GM21723 (cell line): ENCODE measurements around the gene MRPL58.

Source experiments
- ATAC-seq: cut with Tn5 transposase; IDR thresholded peaks from one replicate; pipeline ENCODE4 v1.9.1; 2021; ENCODE audit warnings: mild to moderate bottlenecking, moderate library complexity; ENCODE audit not compliant: unreplicated experiment

The MRPL58 gene

DNA sequence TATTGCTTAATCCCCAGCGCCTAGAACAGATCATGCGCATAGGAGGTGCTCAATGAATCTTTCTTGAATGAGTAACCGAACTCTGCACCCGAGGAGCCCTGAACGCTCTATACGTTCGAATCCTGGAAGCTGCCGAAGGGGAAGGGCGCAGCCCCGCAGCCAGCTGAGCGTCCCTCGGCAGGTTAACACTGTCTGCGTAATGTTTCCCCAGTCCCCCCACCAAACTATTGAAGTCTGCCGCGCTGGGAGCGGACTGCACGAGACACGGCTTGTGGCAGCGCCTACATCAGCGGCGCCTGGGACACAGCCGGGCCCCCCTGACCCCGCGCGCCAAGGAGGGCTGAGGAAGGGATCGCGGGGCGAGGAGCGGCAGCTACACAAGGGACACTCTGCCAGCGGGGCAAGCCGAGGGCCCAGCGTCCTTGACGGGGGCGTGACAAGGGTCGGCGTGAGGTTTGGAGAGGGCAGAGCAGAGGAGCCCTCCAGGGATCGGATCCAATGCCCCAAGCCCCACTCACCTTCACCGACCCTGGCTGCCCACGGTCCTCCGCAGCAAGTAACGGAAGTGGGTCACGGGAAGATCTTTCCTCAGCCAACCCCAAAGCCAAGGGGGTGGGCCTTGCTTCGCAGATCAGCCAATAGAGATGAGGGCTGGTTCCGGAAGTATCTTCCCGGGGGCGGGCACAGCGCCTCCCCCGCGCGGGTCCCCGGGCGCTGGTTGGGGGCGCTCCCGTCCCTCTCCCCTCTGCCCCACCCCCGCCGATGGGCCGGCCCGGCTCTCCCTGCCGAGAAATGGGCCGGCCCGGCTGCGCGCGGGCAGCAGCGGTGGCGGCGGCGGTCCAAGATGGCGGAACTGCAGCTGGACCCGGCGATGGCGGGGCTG lies 34.2 kb downstream of the MRPL58 start, which contains the start of the genes ATP5PD and KCTD2:
Gene ATP5PD, minus strand, starts transcription at position 563 of the 883 bp plus-strand sequence. CDS start 4,319 bp downstream, outside the sequence.
Gene KCTD2, plus strand, starts transcription at position 819 of the 883 bp plus-strand sequence. Its CDS starts 26 bp downstream, at position 845.
- ATAC-seq = peak; percentile 94

DNA sequence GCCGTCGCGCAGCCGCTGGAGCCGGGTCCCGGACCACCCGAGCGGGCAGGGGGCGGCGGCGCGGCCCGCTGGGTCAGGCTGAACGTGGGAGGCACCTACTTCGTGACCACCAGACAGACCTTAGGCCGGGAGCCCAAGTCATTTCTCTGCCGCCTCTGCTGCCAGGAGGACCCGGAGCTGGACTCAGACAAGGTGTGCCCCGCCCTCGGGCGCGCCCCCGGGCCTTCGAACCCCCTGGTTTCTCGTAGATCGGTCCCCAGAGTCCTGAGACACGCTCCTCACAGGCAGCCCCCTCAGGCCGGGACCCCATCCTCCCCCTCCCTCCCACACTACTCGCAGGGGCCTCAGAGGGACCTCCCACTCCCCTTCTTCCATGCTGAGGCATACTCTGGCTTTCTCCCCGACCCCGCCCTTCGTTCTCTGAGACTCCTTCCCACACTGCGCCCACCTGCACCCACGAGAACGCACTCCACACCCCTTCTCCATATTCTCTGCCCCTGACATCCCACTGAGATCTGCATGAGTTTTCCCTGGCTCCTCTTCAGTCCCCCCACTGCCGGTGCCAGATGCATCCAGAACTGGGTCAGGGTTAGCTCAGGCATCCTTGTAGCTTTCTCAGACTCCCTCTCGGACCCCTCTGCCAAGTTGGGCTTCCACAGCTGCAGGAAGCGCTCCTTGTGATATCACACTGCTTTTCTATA lies 35.1 kb downstream of the MRPL58 start:
- peak; percentile 20 for ATAC-seq

DNA sequence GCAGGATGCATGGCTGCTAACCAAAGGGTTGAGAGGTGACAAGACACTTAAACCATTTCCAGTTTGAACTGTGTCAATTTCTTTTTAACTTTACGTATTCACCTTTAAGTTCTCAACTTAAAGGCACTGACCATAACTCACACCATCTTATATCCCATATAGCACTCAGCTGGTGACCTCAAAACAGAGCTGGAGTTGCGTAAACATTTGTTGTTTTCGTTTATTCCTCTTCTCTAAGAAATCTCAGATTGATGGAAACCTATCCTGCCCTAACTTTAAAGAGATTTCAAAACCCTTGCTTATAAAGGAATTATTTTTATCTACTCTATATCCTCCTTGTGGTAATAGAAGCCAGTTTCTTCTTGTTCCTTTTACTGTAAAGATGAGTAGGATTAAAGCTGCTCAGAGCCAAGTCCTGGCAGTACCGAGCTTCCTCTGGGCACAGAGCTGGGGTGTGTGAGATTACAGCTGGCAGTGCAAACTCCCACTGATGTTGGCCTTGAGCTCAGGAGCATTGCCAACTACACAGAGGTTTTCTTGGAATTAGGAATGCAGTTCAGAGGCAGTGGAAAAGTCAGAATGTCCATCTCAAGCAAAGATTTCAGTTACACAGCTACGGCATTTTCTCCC lies 35.9 kb downstream of the MRPL58 start:
- no peak for ATAC-seq

DNA sequence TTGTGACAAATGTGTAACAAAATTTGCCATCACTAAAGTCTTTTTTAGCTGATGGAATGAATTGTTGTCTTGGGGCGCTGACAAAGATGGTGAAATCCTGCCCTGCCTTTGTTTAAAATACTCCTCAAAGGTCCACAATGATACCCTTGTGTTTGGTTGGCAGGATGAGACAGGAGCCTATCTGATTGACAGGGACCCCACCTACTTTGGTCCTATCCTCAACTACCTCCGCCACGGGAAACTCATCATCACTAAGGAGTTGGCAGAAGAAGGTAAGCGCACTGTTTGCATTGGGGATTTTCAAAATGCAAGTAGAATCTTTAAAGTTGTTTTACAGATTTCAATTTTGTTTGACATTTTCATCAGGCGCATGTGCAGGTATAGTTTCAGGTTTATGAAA lies 36.6 kb downstream of the MRPL58 start:
- no peak for ATAC-seq

DNA sequence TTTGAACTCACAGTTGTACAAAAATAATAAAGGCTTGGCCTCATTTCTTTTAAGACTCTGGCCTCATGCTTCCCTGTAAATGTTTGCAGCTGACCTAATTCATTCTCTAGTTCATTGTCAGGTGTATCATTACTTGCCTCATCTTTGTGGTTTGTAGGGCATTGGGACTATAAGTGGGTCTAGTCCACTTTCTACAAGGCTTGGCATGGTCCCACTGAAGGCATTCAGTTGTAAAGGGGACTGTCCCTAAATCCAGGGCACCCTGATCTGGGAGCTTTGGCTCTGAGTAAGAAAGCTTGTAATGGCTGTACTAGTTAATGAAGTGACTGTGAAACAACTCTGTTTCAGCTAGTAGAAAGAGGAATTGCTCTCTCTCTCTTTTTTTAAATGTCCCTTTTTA lies 37.2 kb downstream of the MRPL58 start:
- no peak for ATAC-seq

DNA sequence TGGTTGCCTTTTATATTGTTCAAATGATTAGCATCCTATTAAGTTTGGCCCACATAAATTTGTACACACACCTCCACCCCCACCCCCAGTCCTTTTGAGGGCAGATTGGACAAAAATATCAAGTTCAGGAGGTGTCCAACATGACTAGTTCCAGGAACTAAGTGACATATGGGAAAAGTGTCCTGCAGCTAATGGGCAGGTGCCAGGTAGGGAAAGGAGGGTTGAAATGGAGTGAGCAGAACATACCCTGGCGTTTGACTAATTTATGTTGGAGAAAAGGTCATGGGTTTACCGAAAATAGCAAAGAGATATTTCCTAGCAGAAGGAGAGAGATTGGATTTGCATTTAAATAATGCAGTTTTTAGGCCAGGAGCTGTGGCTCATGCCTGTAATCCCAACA lies 39.5 kb downstream of the MRPL58 start:
- ATAC-seq = no peak

DNA sequence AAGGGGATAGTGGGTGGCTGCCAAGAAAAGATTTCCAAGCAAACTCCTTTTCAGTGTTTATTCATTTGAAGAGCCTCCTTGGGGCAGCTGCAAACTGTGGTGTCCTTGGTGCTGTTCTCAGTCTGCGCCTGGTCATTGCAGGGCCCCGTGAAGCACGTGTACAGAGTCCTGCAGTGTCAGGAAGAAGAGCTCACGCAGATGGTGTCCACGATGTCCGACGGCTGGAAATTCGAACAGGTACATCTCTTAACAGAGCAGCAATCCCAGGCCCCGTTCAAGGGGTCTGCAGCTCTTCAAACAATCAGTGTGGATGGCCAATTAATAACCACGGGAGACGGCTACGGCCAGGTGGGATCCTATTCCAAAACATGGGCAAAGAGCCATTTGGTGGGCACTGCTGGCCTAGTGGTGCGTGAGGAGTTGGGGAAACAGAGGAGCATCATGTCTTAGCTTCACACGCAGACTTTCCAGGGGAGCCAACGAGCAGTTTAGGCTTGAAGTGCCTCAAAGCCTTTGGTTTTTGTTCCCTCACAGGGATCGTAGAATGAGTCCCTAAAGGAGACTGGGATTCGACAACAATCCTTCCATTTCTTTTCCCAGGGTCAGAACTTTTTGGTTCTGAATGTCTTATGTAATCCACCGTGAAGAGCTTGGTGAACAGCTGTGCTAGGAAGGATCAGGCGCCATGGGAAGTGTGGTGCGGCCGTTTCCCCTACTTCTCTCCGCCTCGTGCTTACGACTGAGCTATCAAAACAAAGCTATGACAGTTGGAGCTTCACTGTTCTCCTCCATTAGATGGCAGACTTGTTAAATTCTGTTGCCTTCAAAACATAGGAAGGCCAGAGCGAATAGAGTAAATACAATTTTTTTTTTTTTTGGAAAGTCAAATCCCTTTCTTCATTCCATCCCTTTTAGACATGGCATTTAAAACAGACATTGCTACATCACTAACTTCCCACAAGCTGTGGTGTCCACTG lies 47.2 kb downstream of the MRPL58 start:
- no peak for ATAC-seq

DNA sequence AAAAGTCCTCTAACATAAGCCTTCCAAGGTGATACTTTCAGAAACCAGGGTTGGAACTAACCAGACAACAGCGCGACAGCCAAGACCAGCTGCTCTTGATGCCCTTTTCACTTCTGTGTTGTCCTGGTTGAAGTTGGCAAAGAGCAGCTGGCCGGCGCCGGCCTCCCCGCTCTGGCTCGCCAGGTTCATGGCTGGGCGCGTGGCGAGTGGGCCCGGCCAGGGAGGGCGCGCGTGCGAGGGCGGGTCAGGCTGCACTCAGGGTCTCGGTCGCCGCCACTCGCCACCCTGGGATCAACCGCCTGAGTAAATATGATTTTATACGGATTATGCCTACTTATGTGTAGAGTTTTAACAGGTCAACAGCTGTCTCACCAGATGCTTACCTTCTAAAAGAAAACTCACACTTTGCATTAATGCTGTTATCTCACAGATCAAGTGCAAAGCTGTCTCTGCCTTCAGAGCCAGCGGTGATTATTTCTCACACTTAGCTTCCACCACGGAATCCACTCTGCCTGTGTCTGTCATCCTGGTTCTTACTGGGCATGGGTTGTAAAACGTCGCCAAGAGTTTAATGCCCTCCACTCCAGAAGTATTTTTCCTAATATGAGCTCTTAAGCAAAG lies 48.1 kb downstream of the MRPL58 start:
- ATAC-seq = no peak

DNA sequence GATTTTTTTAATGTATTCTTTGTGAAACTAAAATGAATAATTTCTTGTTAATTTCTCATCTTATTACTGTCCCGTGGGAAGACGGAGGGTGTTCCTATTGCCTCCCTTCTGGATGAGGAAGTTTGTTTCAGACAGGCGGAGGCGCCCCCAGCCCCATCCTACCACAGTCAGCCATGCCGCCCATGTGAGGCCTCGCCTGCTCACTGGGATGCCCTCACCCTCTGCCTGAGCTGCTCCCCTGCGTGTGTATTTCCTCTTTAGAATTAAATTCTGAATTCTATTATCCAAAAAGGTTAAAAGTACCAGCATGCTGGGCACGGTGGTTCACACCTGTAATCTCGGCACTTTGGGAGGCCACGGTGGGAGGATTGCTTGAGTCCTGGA lies 48.6 kb downstream of the MRPL58 start:
- no peak for ATAC-seq

DNA sequence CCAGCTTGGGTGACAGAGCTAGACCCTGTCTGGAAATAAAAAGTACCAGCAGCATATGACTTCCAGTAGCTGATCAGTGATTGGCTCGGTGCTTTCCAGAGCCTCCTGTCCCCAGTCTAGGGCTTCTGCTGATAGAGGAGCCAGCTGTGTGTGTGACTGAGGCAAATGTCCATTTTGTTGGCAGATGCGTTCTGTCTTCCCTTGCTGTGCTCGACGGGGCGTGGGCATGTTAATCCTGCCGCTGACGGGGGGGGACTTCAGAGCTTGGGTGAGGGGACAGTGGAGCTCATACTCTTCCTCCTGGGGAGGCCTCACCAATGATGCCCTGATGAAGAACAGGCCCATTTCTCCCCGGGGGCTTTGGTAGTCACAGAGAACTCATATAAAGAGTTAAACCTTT lies 49.1 kb downstream of the MRPL58 start:
- ATAC-seq = no peak

DNA sequence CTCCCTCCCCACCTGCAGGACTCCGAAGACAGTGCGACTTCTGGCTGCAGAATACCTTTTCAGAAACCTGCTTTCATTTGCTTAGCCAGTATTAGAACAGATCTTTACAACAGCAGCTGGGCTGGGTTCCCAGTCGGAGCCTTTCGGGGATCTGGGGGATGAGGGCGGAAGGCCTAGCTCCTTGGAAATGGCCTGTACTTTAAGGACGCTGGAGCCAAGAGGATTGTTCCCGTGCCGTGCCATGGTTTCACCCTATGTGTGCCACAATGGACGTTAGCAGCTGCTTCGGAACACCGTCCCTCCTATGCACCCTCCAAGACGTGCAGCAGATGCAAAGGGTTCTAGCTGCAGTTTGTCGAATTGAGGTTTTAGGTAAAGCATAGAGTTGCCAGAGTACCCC lies 50.7 kb downstream of the MRPL58 start:
- no peak for ATAC-seq

DNA sequence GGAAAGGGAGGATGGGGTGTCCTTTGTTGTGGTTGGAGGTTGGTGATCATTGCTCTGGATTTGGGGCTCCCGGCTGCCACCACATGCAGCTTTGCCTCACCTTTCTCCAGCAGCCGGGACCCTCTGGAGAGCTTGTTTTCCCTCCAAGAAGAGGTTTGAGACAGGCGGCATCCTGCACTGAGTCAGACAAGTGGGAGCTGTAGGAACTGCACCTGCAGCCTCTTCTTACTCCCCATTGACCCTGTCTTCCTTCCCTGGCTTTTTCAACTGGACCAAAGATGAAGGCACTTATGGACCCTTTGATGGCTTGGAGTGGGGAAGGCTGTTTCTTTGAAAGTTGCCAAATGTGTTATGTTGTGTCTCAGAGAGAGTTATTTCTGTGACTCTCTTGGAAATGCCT lies 51.2 kb downstream of the MRPL58 start:
- ATAC-seq = no peak

DNA sequence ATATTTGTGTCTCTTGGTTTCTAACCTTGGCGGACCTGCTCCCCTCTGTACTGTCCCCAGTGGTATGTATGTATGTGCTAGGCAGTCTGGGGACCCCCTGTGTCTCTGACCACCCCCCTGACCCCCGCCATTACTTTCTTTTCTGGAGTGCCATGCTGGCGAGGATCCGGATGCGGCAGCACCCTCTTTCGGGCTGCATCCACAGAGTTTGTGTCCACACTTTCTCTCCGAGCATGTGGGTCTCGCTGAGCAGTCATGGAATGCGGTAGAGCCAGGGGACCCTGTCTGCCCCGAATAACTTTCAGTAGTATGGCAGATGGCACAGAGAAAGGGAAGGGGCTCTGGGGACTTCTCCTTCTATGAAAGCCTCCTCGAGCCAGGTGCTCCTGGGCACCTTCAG lies 51.6 kb downstream of the MRPL58 start:
- ATAC-seq = no peak

DNA sequence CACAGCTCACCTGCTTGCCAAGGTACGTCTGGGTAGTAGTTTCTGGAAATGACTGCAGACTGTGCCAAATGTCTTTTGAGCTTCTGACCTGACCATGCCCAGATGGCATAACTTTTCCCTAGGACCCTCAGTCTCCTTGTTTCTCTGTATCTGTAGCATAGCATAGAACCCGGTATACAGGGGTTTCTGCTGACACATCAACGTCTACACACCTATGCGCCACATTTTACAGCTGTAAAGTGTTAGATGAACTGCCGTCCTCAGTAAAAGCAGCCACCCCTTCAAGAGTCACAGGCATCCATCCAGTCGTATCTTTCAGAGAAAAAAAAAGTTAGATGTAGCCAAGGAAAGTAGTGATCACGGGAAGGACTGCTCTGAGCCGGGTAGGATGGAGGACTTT lies 52.0 kb downstream of the MRPL58 start:
- no peak for ATAC-seq

DNA sequence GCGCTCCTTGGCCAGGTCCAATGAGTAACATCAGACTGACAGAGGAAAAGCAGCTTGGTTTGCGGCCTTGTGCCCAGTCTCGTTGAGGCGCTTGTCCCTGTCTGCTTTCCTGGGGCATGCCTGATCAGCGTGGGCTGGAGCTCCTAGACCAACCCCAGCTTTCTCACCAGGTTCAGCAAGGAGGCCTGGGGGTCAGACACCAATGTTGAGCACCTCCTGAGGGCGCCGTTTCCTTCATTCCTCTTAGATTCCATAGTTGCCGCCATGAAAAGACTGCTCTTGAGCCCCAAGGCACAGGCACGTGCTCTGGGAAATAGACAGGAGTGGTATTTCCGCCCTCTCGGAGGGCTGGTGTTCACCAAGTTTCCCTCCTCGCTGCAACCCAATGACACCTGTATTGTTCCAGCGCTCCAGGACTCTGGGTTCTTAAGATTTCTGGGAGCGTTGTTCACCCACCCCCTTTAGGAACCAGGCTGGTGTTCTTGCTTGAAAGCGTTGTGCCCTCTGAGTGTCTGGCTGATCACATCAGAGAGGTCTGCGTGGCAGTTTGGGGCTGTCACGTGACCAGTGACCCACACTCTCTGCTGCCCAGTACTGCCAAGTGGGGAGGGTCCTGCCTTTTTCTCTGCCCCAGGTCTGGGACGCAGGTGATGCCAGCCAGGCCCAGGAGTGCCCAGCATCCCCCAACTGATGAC lies 52.5 kb downstream of the MRPL58 start:
- no peak for ATAC-seq

DNA sequence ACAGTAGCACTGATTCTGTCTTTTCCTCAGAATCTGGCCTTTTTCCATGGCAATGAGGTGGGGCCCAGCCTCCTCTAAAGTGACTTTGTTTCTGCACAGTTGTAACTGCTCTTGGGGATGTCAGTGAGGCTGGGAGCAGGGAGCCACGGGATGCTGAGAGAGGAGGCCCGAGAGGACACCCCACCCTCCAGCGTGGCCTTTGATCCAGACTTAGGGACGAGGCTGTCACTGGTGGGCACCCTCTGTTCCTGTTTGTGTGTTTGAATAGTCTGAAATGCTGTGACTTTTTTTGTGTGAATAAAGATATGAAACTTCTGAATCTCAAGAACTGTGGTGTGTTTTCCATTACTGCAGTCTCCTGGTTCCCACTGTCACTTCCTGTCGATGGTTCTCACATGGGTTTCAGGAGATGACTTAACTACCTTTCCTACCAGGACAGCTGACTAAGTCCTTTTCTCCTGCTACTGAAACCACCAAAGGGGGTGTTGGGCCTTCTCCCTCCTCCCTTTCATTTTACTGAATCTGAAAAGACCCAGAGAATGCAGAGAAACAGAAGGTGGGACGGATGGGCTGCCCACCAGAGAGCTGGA lies 53.2 kb downstream of the MRPL58 start:
- no peak for ATAC-seq

DNA sequence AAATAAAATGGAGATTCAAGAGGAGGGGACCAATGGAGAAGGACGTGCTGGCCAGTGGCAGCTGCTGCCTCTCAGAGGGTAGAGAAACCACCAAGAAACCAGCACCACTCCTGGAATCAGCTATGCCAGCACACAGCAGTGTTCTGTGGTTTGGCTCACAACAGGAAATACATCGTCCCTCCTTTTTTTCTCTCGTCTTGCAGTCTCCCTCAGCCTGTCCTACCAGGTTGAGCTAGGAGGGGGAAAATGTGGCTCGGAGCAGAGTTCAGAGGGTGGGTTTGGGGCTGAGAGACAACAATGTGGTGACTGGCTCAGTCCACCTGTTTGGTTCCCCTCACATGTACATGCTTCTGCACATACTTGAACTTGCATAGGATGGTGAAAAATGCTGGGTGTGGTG lies 55.4 kb downstream of the MRPL58 start:
- no peak for ATAC-seq

DNA sequence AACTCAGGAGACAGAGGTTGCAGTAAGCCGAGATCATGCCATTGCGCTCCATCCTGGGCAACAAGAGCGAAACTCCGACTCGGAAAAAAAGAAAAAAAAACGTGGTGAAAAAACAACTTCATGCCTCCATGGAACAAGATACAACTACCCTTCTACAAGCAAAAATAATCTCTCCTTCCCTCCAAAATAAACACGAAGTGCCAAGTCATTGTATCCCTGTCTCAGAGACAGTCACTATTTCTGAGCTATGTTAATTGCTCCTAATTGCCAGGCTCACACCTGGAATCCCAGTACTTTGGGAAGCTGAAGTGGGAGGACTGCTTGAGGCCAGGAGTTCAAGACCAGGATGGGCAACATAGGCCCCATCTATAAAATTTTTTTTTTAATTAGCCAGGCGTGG lies 56.3 kb downstream of the MRPL58 start:
- no peak for ATAC-seq

DNA sequence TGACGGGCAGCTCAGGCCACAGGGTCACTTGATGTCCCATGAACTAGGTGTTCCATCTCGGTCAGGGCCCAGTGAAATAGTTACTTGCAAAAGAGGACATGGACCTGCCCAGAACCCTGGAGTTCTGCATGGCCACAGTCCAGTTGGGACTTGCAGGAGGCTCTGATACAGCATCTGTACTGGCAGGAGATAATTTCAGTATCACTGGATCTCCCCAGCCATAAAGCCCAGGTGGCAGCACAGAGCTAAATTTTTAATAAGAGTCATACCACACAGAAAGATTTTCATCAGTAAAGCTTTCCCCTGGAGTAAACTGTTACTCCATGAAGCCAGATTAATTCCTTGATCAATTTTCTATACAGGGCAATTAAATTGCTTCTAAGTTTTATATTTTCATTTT lies 57.3 kb downstream of the MRPL58 start:
- ATAC-seq = no peak
